ENCODE data around the gene LNP1. TPM values are rescaled to one million over a fixed set of nuclear protein-coding genes. Genes with fewer than 3 reads are reported as not detected.
A peak's percentile ranks its signal among the peaks of the same experiment; 100 is the strongest.

LNP1 gene
- total RNA-seq, 2 experiments from 2014 or later: 1.7 to 1.9 TPM

GRCh38 chr3:100384733-100385525 is 16.4 kb upstream of the LNP1 start:
- peaks cover 8% of the 10 kb centered on the region for H3K4me1 Mint-ChIP-seq
- no peak for DNase-seq
- peaks cover 31% of the 10 kb centered on the region for H3K36me3 Mint-ChIP-seq
- peaks cover 8% of the 10 kb centered on the region for H3K9me3 Mint-ChIP-seq
- no peak overlapping the region for H3K4me3 Mint-ChIP-seq
- H3K27me3 Mint-ChIP-seq: no peaks in the 10 kb centered on the region
- H3K27ac Mint-ChIP-seq: no peak overlapping the region

- Mint-ChIP-seq H3K27ac (no peak overlapping the region), H3K4me3 (no peak overlapping the region), H3K4me1 (peaks cover 8% of the 10 kb centered on the region), H3K9me3 (peaks cover 8% of the 10 kb centered on the region), H3K27me3 (no peaks in the 10 kb centered on the region), H3K36me3 (peaks cover 36% of the 10 kb centered on the region)
- DNase-seq: no peak
Measured at GRCh38 chr3:100386437-100387074, 14.8 kb upstream of the LNP1 start.

DNA sequence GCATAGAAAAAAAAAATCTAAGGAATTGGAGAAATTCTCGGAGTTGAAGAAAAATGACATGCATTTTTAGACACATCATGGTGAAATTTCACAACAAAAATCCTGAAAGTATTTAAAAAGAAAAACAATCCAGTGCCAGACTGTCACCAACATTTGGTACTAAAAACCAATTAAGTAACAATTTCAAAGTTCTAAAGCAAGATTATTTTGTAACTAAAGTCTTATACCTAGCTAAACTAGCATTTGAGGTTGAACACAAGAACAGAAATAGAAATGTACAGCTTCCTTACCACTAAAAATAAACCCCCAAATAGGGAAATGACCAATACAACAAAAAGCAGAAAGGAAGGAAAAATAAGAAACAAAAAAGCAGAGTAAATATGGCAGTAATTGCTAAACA is 12.3 kb upstream of the LNP1 start:
- no peak for DNase-seq
- H3K27ac Mint-ChIP-seq: no peak overlapping the region
- H3K4me1 Mint-ChIP-seq: peaks cover 17% of the 10 kb centered on the region
- H3K4me3 Mint-ChIP-seq: no peak overlapping the region
- peaks cover 8% of the 10 kb centered on the region for H3K9me3 Mint-ChIP-seq
- H3K27me3 Mint-ChIP-seq: no peaks in the 10 kb centered on the region
- peaks cover 47% of the 10 kb centered on the region for H3K36me3 Mint-ChIP-seq

GRCh38 chr3:100395679-100396431 is 5.5 kb upstream of the LNP1 start:
- no peak overlapping the region for H3K4me3 Mint-ChIP-seq
- H3K9me3 Mint-ChIP-seq: no peaks in the 10 kb centered on the region
- peaks cover 51% of the 10 kb centered on the region for H3K4me1 Mint-ChIP-seq
- H3K27me3 Mint-ChIP-seq: no peaks in the 10 kb centered on the region
- no peak overlapping the region for H3K27ac Mint-ChIP-seq
- DNase-seq: no peak
- peaks cover 33% of the 10 kb centered on the region for H3K36me3 Mint-ChIP-seq

GRCh38 chr3:100396967-100397366 is 4.4 kb upstream of the LNP1 start:
- Mint-ChIP-seq H3K27ac (no peak overlapping the region), H3K4me3 (no peak overlapping the region), H3K4me1 (peaks cover 51% of the 10 kb centered on the region), H3K9me3 (no peaks in the 10 kb centered on the region), H3K27me3 (no peaks in the 10 kb centered on the region), H3K36me3 (peaks cover 33% of the 10 kb centered on the region)
- no peak for DNase-seq

DNA sequence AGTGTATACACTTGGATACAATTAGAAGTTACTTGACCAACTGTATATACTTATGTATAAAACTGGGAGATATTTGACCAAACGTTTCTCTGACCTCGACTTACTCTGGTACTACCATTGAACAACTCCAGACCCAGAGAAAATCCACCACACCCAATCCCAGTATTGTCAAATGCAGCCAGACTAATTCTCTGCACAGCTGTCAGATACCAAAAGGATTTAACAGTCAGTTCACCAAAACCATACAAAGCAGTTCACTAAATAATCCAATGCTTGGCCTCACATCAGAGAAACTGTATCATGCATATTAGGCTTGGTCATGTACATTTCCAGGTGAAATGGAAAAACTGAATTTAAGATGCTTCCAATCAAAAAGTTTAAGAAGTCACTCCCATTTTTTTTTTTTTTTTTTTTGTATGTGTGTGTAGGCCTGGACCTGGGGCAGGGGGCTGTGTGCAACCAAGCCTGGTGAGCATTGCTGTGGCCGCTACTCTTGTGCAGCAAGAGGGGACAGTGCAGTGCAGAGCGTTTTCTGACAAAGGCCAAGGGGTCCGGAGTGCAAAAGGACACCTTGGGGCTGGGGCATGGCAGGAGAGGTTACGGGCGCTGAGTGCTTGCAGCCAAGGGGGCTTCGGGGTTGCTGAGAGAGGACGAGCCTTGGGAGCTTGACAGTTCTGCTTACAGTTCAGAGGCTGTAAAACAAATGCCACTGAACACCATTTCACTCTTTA is 1.8 kb upstream of the LNP1 start:
- Mint-ChIP-seq H3K9me3 (peaks cover 1% of the 10 kb centered on the region), H3K27ac (peak overlapping the region; percentile 81), H3K27me3 (no peaks in the 10 kb centered on the region), H3K36me3 (peaks cover 24% of the 10 kb centered on the region), H3K4me3 (peak overlapping the region; percentile 97), H3K4me1 (peaks cover 53% of the 10 kb centered on the region)
- no peak for DNase-seq

- peak overlapping the region; percentile 81 for H3K27ac Mint-ChIP-seq
- DNase-seq: peak; percentile 54
- no peaks in the 10 kb centered on the region for H3K27me3 Mint-ChIP-seq
- peak overlapping the region; percentile 97 for H3K4me3 Mint-ChIP-seq
- peaks cover 30% of the 10 kb centered on the region for H3K36me3 Mint-ChIP-seq
- H3K9me3 Mint-ChIP-seq: peaks cover 2% of the 10 kb centered on the region
- peaks cover 56% of the 10 kb centered on the region for H3K4me1 Mint-ChIP-seq
Measured at GRCh38 chr3:100400419-100400779, 940 bp upstream of the LNP1 start.

DNA sequence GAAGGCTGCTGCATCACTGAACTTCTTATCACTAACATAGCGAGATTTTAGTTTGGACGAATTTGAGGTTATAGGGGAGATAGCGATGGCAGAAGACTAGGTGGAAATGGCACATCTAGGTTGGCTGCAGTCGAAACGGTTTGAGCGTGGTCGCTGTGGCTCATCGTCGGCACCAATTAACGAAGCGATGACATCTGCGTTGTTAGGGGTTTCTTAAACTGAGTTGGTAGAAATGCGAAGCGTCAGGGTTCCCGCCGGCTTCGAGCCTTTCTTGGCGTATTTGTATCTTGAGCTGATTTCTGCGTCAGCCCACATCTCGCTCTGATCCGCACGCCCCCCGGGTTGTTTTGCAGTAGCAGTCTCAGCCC is 319 bp downstream of the LNP1 start:
- H3K4me3 Mint-ChIP-seq: peak overlapping the region; percentile 97
- peak; percentile 46 for DNase-seq
- peaks cover 37% of the 10 kb centered on the region for H3K36me3 Mint-ChIP-seq
- H3K27ac Mint-ChIP-seq: peak overlapping the region; percentile 95
- no peaks in the 10 kb centered on the region for H3K27me3 Mint-ChIP-seq
- peaks cover 49% of the 10 kb centered on the region for H3K4me1 Mint-ChIP-seq
- peaks cover 2% of the 10 kb centered on the region for H3K9me3 Mint-ChIP-seq

DNA sequence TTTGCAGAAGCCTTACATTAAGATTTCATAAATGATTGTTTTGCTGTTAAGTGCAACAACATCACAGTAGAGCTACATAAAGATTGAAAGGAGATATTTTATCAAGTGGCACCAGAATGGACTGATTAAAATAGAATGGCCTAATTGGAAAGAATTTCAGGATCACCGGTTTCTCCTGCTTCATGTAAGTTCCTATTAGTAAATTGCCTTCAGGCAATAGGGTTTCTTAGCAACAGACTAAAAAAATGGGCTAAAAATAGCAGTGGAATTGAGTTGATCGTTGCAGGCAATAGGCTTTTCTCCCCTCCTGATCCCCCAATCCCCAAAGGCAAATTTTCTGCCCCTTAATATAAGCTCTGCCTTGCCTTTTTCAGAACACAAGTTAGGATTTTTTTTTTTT is 917 bp downstream of the LNP1 start:
- no peaks in the 10 kb centered on the region for H3K27me3 Mint-ChIP-seq
- peak overlapping the region; percentile 97 for H3K4me3 Mint-ChIP-seq
- peak overlapping the region; percentile 95 for H3K27ac Mint-ChIP-seq
- no peak for DNase-seq
- H3K36me3 Mint-ChIP-seq: peaks cover 41% of the 10 kb centered on the region
- peaks cover 45% of the 10 kb centered on the region for H3K4me1 Mint-ChIP-seq
- H3K9me3 Mint-ChIP-seq: peaks cover 3% of the 10 kb centered on the region

DNA sequence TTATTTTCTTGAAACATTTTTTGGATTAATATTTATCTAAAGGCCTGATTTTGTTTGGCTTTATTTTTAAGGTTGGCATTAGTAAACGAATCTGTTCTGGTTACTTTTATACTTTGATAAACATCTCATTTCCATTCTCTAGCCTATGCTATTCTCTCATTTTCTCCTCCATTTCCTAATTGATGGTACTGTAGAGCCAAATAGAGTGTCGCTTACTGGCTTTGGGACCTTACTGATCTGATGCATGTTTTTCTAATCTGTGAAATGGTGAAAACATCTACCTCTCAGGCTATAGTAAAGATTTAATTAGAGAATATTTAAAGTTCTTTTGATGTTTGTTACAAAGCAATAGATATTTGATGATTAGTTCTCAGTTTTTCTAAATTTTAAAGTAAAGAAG is 1.6 kb downstream of the LNP1 start:
- Mint-ChIP-seq H3K4me1 (peaks cover 40% of the 10 kb centered on the region), H3K36me3 (peaks cover 46% of the 10 kb centered on the region), H3K9me3 (peaks cover 9% of the 10 kb centered on the region), H3K27me3 (no peaks in the 10 kb centered on the region), H3K27ac (no peak overlapping the region), H3K4me3 (peak overlapping the region; percentile 97)
- DNase-seq: no peak

- no peaks in the 10 kb centered on the region for H3K27me3 Mint-ChIP-seq
- DNase-seq: no peak
- H3K27ac Mint-ChIP-seq: no peak overlapping the region
- H3K4me3 Mint-ChIP-seq: peak overlapping the region; percentile 68
- H3K36me3 Mint-ChIP-seq: peaks cover 45% of the 10 kb centered on the region
- peaks cover 36% of the 10 kb centered on the region for H3K4me1 Mint-ChIP-seq
- peaks cover 11% of the 10 kb centered on the region for H3K9me3 Mint-ChIP-seq
Measured at GRCh38 chr3:100403362-100404249, 2.3 kb downstream of the LNP1 start.

DNA sequence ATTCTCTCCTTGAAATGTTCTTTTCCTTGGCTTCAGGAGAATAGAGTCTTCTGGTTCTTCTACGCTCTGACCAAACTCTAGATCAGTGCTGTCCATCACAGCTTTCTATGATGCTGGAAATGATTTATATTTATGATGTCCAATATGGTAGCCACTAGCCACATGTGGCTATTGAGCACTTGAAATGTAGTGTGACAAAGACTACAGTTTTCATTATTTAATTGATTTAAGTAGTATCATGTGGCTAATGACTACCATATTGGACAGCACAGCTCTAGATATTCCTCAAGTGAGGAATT is 2.9 kb downstream of the LNP1 start:
- H3K4me1 Mint-ChIP-seq: peaks cover 32% of the 10 kb centered on the region
- H3K27me3 Mint-ChIP-seq: no peaks in the 10 kb centered on the region
- no peak for DNase-seq
- H3K27ac Mint-ChIP-seq: no peak overlapping the region
- peaks cover 45% of the 10 kb centered on the region for H3K36me3 Mint-ChIP-seq
- H3K4me3 Mint-ChIP-seq: no peak overlapping the region
- H3K9me3 Mint-ChIP-seq: peaks cover 11% of the 10 kb centered on the region

- Mint-ChIP-seq H3K27me3 (no peaks in the 10 kb centered on the region), H3K27ac (no peak overlapping the region), H3K4me1 (peaks cover 22% of the 10 kb centered on the region), H3K36me3 (peaks cover 47% of the 10 kb centered on the region), H3K4me3 (no peak overlapping the region), H3K9me3 (peaks cover 14% of the 10 kb centered on the region)
- DNase-seq: no peak
Measured at GRCh38 chr3:100407164-100407563, 5.8 kb downstream of the LNP1 start.

DNA sequence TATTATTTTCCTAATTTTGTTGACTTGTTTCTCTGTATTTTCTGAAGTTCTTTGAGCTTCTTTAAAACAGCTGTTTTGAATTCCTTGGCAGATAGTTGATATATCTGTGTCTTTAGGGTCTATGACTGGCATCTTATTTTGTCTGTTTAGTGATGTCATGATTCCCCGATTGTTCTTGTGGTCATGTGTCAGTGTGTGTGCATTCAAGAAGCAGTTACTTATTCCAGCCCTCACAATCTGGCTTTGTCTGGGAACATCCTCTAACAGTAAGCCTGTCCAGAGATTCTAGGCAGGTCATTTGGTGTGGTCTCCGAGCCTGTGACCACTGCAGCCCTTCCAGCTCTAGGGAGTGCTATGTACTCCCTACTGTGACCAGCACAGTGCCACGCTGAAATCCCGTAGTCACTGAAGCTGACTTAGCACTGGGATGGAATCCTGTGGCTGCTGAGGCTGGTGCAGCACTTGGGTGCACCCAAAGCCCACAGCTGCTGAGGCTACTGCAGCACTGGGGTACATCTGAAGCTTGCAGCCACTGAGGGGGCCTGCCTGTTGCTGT is 6.7 kb downstream of the LNP1 start:
- Mint-ChIP-seq H3K4me3 (no peak overlapping the region), H3K27ac (no peak overlapping the region), H3K27me3 (no peaks in the 10 kb centered on the region), H3K36me3 (peaks cover 54% of the 10 kb centered on the region), H3K4me1 (peaks cover 18% of the 10 kb centered on the region), H3K9me3 (peaks cover 16% of the 10 kb centered on the region)
- no peak for DNase-seq

Measured in activated naive CD8-positive, alpha-beta T cell treated with anti-CD3 and anti-CD28 coated beads for 36 hours (primary cell).